H1 (cell line): ENCODE data around the gene KLHL29. TPM values are rescaled to one million over a fixed set of nuclear protein-coding genes. Genes with fewer than 3 reads are reported as not detected.

Source experiments
- CTCF ChIA-PET: fragments of 300-600 bp; sonication (Branson Sonifier 250); formaldehyde crosslinking; loops from one replicate; lab custom pipeline; 2021; ENCODE audit not compliant: partially characterized antibody; lab: Charles Lee
- POLR2A ChIA-PET: fragments of 300-600 bp; sonication (Branson Sonifier 250); formaldehyde crosslinking; loops from one replicate; lab custom pipeline; 2021; ENCODE audit warnings: inconsistent platforms; ENCODE audit not compliant: partially characterized antibody; lab: Charles Lee
- DNase-seq, 2 experiments: peaks; one replicate each; pipeline versions ENCODE4 v3.0.0 to v3.0.0-alpha.2; 2010 to 2022; ENCODE audit warnings: low spot score in 2 of 2, low read depth in 1 of 2, mixed read lengths in 1 of 2
- FAIRE-seq: peaks from 2 replicates; lab custom pipeline; 2011; peaks lifted over from hg19 to GRCh38; lab: Jason Lieb, UNC
- H2AFZ ChIP-seq: 2 replicates; pipeline ENCODE4 v1.8.1; 2012; ENCODE audit warnings: low read length, inconsistent platforms
- H2AK5ac ChIP-seq: 2 replicates; pipeline ENCODE4 v1.6.1; 2013; ENCODE audit warnings: low read depth, low read length
- H2BK120ac ChIP-seq: replicated peaks from 2 replicates; pipeline ENCODE3; 2013; ENCODE audit warnings: low read depth, low read length, inconsistent platforms
- H2BK12ac ChIP-seq: 2 replicates; pipeline ENCODE4 v1.6.1; 2013; ENCODE audit warnings: low read depth, low read length
- H2BK15ac ChIP-seq: 2 replicates; pipeline ENCODE4 v1.6.1; 2013; ENCODE audit warnings: low read length
- H2BK20ac ChIP-seq: 2 replicates; pipeline ENCODE4 v1.6.1; 2013; ENCODE audit warnings: low read length
- H2BK5ac ChIP-seq: 2 replicates; pipeline ENCODE4 v1.6.1; 2013; ENCODE audit warnings: low read depth, low read length
- H3K14ac ChIP-seq: 2 replicates; pipeline ENCODE4 v1.6.1; 2013; ENCODE audit warnings: inconsistent platforms; ENCODE audit not compliant: insufficient read length
- H3K18ac ChIP-seq: 2 replicates; pipeline ENCODE4 v1.6.1; 2013; ENCODE audit warnings: low read length; ENCODE audit errors: extremely low read depth
- H3K23ac ChIP-seq: 2 replicates; pipeline ENCODE4 v1.6.1; 2013; ENCODE audit warnings: inconsistent platforms; ENCODE audit not compliant: insufficient read length
- H3K23me2 ChIP-seq: 2 replicates; pipeline ENCODE4 v1.6.1; 2013; ENCODE audit warnings: low read depth, low read length
- H3K27ac ChIP-seq: 2 replicates; pipeline ENCODE4 v1.6.1; 2011; ENCODE audit warnings: low read depth, low read length, inconsistent platforms
- H3K27me3 ChIP-seq, 4 experiments: replicated peaks in 1 of 4; 1 replicate in 1 of 4; 2 replicates in 3 of 4; pipeline versions ENCODE4 v1.6.1 to v1.8.1; 2011 to 2013; ENCODE audit warnings: low read length in 3 of 4, mild to moderate bottlenecking in 3 of 4, inconsistent platforms in 2 of 4, mixed read lengths in 2 of 4, moderate library complexity in 1 of 4; ENCODE audit not compliant: control insufficient read depth in 3 of 4, insufficient read depth in 3 of 4; ENCODE audit errors: extremely low read depth in 1 of 4
- H3K36me3 ChIP-seq, 4 experiments: 2 replicates each; pipeline versions ENCODE4 v1.6.1 to v1.8.1; 2011 to 2013; ENCODE audit warnings: mild to moderate bottlenecking in 4 of 4, low read length in 3 of 4, moderate library complexity in 2 of 4, control low read depth in 1 of 4, inconsistent platforms in 1 of 4; ENCODE audit not compliant: insufficient read depth in 4 of 4, control insufficient read depth in 2 of 4
- H3K4ac ChIP-seq: replicated peaks from 2 replicates; pipeline ENCODE3; 2013; ENCODE audit warnings: low read length, low read depth, mixed read lengths, inconsistent platforms; ENCODE audit not compliant: insufficient read length
- H3K4me1 ChIP-seq, 4 experiments: replicated peaks in 1 of 4; 1 replicate in 1 of 4; 2 replicates in 3 of 4; pipeline versions ENCODE4 v1.6.1 to v1.8.1; 2011 to 2013; ENCODE audit warnings: low read length in 3 of 4, inconsistent platforms in 2 of 4, mixed read lengths in 1 of 4; ENCODE audit not compliant: insufficient read depth in 4 of 4, control insufficient read depth in 3 of 4
- H3K4me2 ChIP-seq, 2 experiments: 2 replicates each; pipeline versions ENCODE4 v1.6.1 to v1.8.1; 2011 to 2013; ENCODE audit warnings: low read depth in 2 of 2, low read length in 2 of 2, control low read depth in 1 of 2, inconsistent platforms in 1 of 2, mild to moderate bottlenecking in 1 of 2; ENCODE audit not compliant: insufficient read depth in 1 of 2
- H3K4me3 ChIP-seq, 4 experiments: fragments of 200-600, 300-600 bp in 1 of 4; sonication (generic), shearing (Covaris generic), sonication (Bioruptor Twin) in 1 of 4; 2 replicates each; pipeline versions ENCODE4 v1.5.1 to v1.8.1; 2011 to 2016; ENCODE audit warnings: low read length in 4 of 4, low read depth in 3 of 4, control low read depth in 2 of 4, inconsistent platforms in 2 of 4, mild to moderate bottlenecking in 2 of 4, mixed read lengths in 1 of 4, moderate library complexity in 1 of 4; ENCODE audit not compliant: insufficient read depth in 2 of 4; ENCODE audit errors: extremely low read depth in 1 of 4
- H3K56ac ChIP-seq: replicated peaks from 2 replicates; pipeline ENCODE3; 2013; ENCODE audit warnings: low read depth, mild to moderate bottlenecking, mixed read lengths, low read length, inconsistent platforms; ENCODE audit not compliant: insufficient read length
- H3K79me1 ChIP-seq: 2 replicates; pipeline ENCODE4 v1.6.1; 2013; ENCODE audit warnings: low read depth, low read length, control low read depth
- H3K79me2 ChIP-seq, 2 experiments: 2 replicates each; pipeline versions ENCODE4 v1.6.1 to v1.8.1; 2012 to 2013; ENCODE audit warnings: low read length in 2 of 2, mild to moderate bottlenecking in 2 of 2, inconsistent platforms in 1 of 2; ENCODE audit not compliant: insufficient read depth in 2 of 2, control insufficient read depth in 1 of 2
- H3K9ac ChIP-seq, 4 experiments: replicated peaks in 1 of 4; 1 replicate in 1 of 4; 2 replicates in 3 of 4; pipeline versions ENCODE4 v1.6.1 to v1.8.1; 2011 to 2013; ENCODE audit warnings: low read depth in 3 of 4, low read length in 3 of 4, control low read depth in 2 of 4, mild to moderate bottlenecking in 2 of 4, moderate library complexity in 2 of 4, inconsistent platforms in 1 of 4; ENCODE audit errors: extremely low read depth in 1 of 4
- H3K9me3 ChIP-seq, 2 experiments: 2 replicates each; pipeline versions ENCODE4 v1.6.1 to v1.8.1; 2012 to 2013; ENCODE audit warnings: mild to moderate bottlenecking in 2 of 2, moderate library complexity in 2 of 2, control low read depth in 1 of 2, inconsistent platforms in 1 of 2, low read depth in 1 of 2, low read length in 1 of 2, mixed read lengths in 1 of 2; ENCODE audit not compliant: insufficient read depth in 2 of 2
- H4K20me1 ChIP-seq, 2 experiments: replicated peaks in 1 of 2; 2 replicates each; pipeline versions ENCODE3 to v1.8.1; 2011 to 2013; ENCODE audit warnings: inconsistent platforms in 2 of 2, low read length in 2 of 2, mild to moderate bottlenecking in 1 of 2; ENCODE audit not compliant: insufficient read depth in 2 of 2, control insufficient read depth in 1 of 2
- H4K5ac ChIP-seq: 2 replicates; pipeline ENCODE4 v1.6.1; 2013; ENCODE audit warnings: low read length, low read depth, mixed read lengths, inconsistent platforms; ENCODE audit not compliant: insufficient read length
- H4K8ac ChIP-seq: 2 replicates; pipeline ENCODE4 v1.8.0; 2013; ENCODE audit warnings: mild to moderate bottlenecking, moderate library complexity, low read length, inconsistent platforms; ENCODE audit not compliant: insufficient read depth; ENCODE audit errors: extremely low read depth
- H4K91ac ChIP-seq: replicated peaks from 2 replicates; pipeline ENCODE3; 2013; ENCODE audit warnings: low read length, mixed read lengths, inconsistent platforms; ENCODE audit not compliant: insufficient read length
- EGR1 ChIP-seq: IDR thresholded peaks from 2 replicates; pipeline ENCODE4 v1.6.1; 2011; ENCODE audit warnings: low read depth, low read length, borderline replicate concordance
- EP300 ChIP-seq, 2 experiments: IDR thresholded peaks; 1 replicate in 1 of 2; 2 replicates in 1 of 2; pipeline ENCODE4 v1.6.1; 2011 to 2012; ENCODE audit warnings: low read depth in 2 of 2, low read length in 2 of 2, mild to moderate bottlenecking in 2 of 2, borderline replicate concordance in 1 of 2, inconsistent platforms in 1 of 2, moderate library complexity in 1 of 2
- EZH2 ChIP-seq: fragments of 200-600 bp; sonication (generic); IDR thresholded peaks from 2 replicates; pipeline ENCODE4 v1.7.1; 2012; ENCODE audit warnings: low read depth, mild to moderate bottlenecking, moderate library complexity, low read length, inconsistent platforms; ENCODE audit not compliant: severe bottlenecking
- KDM4A ChIP-seq: IDR thresholded peaks from one replicate; pipeline ENCODE4 v1.7.1; 2012; ENCODE audit warnings: low read depth, mild to moderate bottlenecking, moderate library complexity, low read length, inconsistent platforms; ENCODE audit not compliant: severe bottlenecking
- POLR2AphosphoS5 ChIP-seq: IDR thresholded peaks from 2 replicates; pipeline ENCODE4 v1.6.1; 2011; ENCODE audit warnings: low read depth, low read length
- SIN3A ChIP-seq, 2 experiments: IDR thresholded peaks in 1 of 2; conservative IDR thresholded peaks in 1 of 2; 2 replicates each; pipeline ENCODE4 v1.6.1; 2011 to 2012; ENCODE audit warnings: low read length in 2 of 2, improper control_type of control experiment in 1 of 2, low read depth in 1 of 2, mild to moderate bottlenecking in 1 of 2
- SP2 ChIP-seq: IDR thresholded peaks from 2 replicates; pipeline ENCODE4 v1.6.1; 2012; ENCODE audit warnings: mild to moderate bottlenecking, low read length, inconsistent platforms
- SP4 ChIP-seq: IDR thresholded peaks from 2 replicates; pipeline ENCODE4 v1.6.1; 2012; ENCODE audit warnings: low read length, inconsistent platforms
- TEAD4 ChIP-seq: IDR thresholded peaks from 2 replicates; pipeline ENCODE4 v1.6.1; 2012; ENCODE audit warnings: low read depth, low read length, inconsistent platforms, mixed read lengths
- WGBS, 2 experiments: shearing (Covaris generic) in 1 of 2; methylation state at CpG; one replicate each; pipeline versions ENCODE4 v1.1.6 to v1.1.7; 2013 to 2015; ENCODE audit warnings: low lambda C conversion rate in 2 of 2, mixed read lengths in 2 of 2, inconsistent platforms in 1 of 2, low coverage in 1 of 2, missing lambda C conversion rate in 1 of 2; ENCODE audit not compliant: insufficient replicate concordance in 2 of 2, insufficient coverage in 1 of 2, insufficient read length in 1 of 2; ENCODE audit errors: extremely low coverage in 1 of 2, missing lambda C conversion rate in 1 of 2; 5-methylcytosine and 5-hydroxymethylcytosine counted together
- polyA plus RNA-seq, 7 experiments: library from polyadenylated mRNA; depleted of rRNA in 3 of 7; stranded (reverse) in 5 of 7; unstranded in 2 of 7; fragments of >200 nt in 5 of 7; fragments of 200-250 nt in 2 of 7; gene quantifications; 1 replicate in 5 of 7; 2 replicates in 1 of 7; 4 replicates in 1 of 7; pipeline versions ENCODE4 v1.2.1 to v1.2.3, GENCODE V29; 2011 to 2013; ENCODE audit warnings: missing spikeins in 2 of 7, mixed read lengths in 2 of 7
- total RNA-seq: library from RNA; stranded (reverse); fragmentation: NEBNext Ultra II Directional; extraction: Animal tissue kit (Norgen Biotek cat#: 25700); gene quantifications from 2 replicates; pipeline ENCODE4 v1.2.1, GENCODE V29; 2021
- TF ChIP-seq, protein P1 (sequence below): IDR thresholded peaks from 2 replicates; pipeline ENCODE4 v1.6.1; 2012; ENCODE audit warnings: inconsistent platforms
- TF ChIP-seq, protein P2 (sequence below): IDR thresholded peaks from 2 replicates; pipeline ENCODE4 v1.6.1; 2012; ENCODE audit warnings: inconsistent platforms

The KLHL29 gene
- total and polyA plus RNA-seq, 2 of the 8 experiments (the other 6 are each of a cell fraction or from before 2014, with no cell fraction given), result 1.1 to 4.7 TPM

DNA sequence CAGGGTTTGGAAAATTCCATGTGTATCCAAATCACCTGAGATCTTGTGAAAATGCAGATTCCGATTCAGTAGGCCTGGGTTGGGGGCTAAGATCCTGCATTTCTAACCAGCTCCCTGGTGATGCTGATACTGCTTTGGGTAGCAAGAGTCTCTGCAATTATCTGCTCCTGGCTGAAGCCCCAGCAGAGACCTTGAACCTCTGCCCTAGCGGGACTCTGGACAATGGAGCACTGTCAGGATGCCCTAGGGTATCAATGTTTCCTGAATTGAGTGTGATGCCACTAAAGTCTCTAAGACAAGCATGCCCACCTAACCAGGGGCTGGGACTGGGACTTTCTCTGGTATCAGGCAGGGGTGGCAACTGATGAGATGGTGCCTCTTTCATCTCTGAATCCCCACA, 49.4 kb upstream of the KLHL29 start:
- H2BK120ac ChIP-seq, result no peak overlapping the region
- no peak overlapping the region for H4K8ac ChIP-seq
- no peaks in the 10 kb centered on the region for H3K79me2 ChIP-seq
- H3K56ac ChIP-seq, result no peak overlapping the region
- POLR2A ChIA-PET, result no interaction called here
- H2AFZ ChIP-seq, result no peak overlapping the region
- H4K91ac ChIP-seq, result no peak overlapping the region
- no peaks in the 10 kb centered on the region for H3K23me2 ChIP-seq
- H2BK15ac ChIP-seq, result no peak overlapping the region
- H3K27ac ChIP-seq, result no peak overlapping the region
- H3K79me1 ChIP-seq, result no peaks in the 10 kb centered on the region
- H2AK5ac ChIP-seq, result no peak overlapping the region
- no peak overlapping the region for H3K14ac ChIP-seq
- no peak overlapping the region for H3K4me3 ChIP-seq
- TF ChIP-seq POLR2AphosphoS5 (no peak), EP300 (IDR thresholded peaks at IDR 0.05; ENCODE audit: borderline replicate concordance in 1 of 2, low read depth in 2 of 2, low read length in 2 of 2) (no peak), EZH2 (no peak), SP2 (no peak), SIN3A (conservative IDR thresholded peaks at IDR 0.05 in 1 of 2, IDR thresholded peaks at IDR 0.05 in 1 of 2; ENCODE audit: low read depth in 1 of 2, low read length in 2 of 2) (no peak), SP4 (no peak), EGR1 (no peak), KDM4A (no peak), TEAD4 (no peak)
- TF ChIP-seq, protein P1, sequence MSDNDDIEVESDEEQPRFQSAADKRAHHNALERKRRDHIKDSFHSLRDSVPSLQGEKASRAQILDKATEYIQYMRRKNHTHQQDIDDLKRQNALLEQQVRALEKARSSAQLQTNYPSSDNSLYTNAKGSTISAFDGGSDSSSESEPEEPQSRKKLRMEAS, result no peak
- TF ChIP-seq, protein P2, sequence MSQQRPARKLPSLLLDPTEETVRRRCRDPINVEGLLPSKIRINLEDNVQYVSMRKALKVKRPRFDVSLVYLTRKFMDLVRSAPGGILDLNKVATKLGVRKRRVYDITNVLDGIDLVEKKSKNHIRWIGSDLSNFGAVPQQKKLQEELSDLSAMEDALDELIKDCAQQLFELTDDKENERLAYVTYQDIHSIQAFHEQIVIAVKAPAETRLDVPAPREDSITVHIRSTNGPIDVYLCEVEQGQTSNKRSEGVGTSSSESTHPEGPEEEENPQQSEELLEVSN, result no peak
- TF ChIP-seq, all 59 proteins: peak for 0
- Histone ChIP-seq H4K5ac (no peak overlapping the region), H3K9ac (no peak overlapping the region), H2BK5ac (no peak overlapping the region), H3K18ac (no peak overlapping the region), H3K27me3 (no peaks in the 10 kb centered on the region), H3K4me2 (no peak overlapping the region), H3K9me3 (no peaks in the 10 kb centered on the region), H3K36me3 (no peaks in the 10 kb centered on the region), H4K20me1 (no peaks in the 10 kb centered on the region), H2BK12ac (no peak overlapping the region), H3K23ac (no peak overlapping the region), H3K4me1 (no peaks in the 10 kb centered on the region), H2BK20ac (no peak overlapping the region), H3K4ac (no peak overlapping the region)
- WGBS, 2 experiments, result 89% methylated on average over 2 of the region's 2 CpGs; no CpG with 5 or more reads in 1 of the 2 experiments
- FAIRE-seq, result no peak
- CTCF ChIA-PET, result interaction anchor here (0.6 to 1.7 kb wide), 4 partner anchors 10 to 183 kb away, joined by 3 to 4 read pairs (median 4); no protein-coding TSS in a partner anchor
- DNase-seq, result no peak
